HFFc6 (cell line): Measurements from ENCODE around the gene MYO15B. TPM values are rescaled to one million over a fixed set of nuclear protein-coding genes. Genes with fewer than 3 reads are reported as not detected.

Experiments
- DNase-seq: peaks from one replicate; pipeline ENCODE4 v3.0.0-alpha.2; 2018
- H3K27ac Mint-ChIP-seq: 2 replicates; pipeline ENCODE4 v1.8.0; 2020; ENCODE audit warnings: mild to moderate bottlenecking, mixed read lengths
- H3K27me3 Mint-ChIP-seq: 2 replicates; pipeline ENCODE4 v1.8.0; 2021; ENCODE audit warnings: mild to moderate bottlenecking, moderate library complexity, mixed read lengths; ENCODE audit not compliant: insufficient read depth
- H3K36me3 Mint-ChIP-seq: 2 replicates; pipeline ENCODE4 v1.8.0; 2021; ENCODE audit warnings: low read depth, mixed read lengths
- H3K4me1 Mint-ChIP-seq: 2 replicates; pipeline ENCODE4 v1.8.0; 2020; ENCODE audit warnings: low read depth, mixed read lengths
- H3K4me3 Mint-ChIP-seq: 2 replicates; pipeline ENCODE4 v1.8.0; 2020; ENCODE audit warnings: mild to moderate bottlenecking, moderate library complexity, mixed read lengths
- H3K9me3 Mint-ChIP-seq: 2 replicates; pipeline ENCODE4 v1.8.0; 2020; ENCODE audit warnings: mild to moderate bottlenecking, mixed read lengths
- total RNA-seq, 6 experiments: library from RNA; stranded (reverse); fragmentation: NEBNext Ultra II Directional; extraction: Animal tissue kit (Norgen Biotek cat#: 25700); gene quantifications; 2 replicates in 1 of 6; 3 replicates in 5 of 6; pipeline ENCODE4 v1.2.3, GENCODE V29; 2021
- TF ChIP-seq, protein P1 (sequence below): fragments of 200-600 bp; sonication (generic); IDR thresholded peaks from 2 replicates; pipeline ENCODE4 v1.5.0; 2021; ENCODE audit warnings: antibody characterized with exemption, mild to moderate bottlenecking

The MYO15B gene
- total RNA-seq, 6 experiments from 2014 or later: 0.25 to 0.74 (median 0.41) TPM; not detected in 2

DNA sequence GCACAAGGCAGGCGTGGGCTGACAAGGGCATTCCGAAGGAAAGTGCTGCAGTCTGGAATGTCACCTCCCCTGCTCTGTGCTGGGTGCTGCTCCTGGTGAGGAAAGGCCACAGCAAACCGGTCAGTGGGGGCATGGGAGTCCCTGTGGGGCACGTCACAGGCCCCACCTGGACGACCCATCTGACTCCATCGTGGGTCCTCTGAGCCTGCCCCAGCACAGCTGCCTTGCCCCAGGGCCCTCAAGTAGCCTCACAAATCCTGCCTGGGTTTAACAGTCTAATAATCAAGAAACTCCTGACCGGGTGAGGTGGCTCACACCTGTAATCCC lies 2.8 kb upstream of the MYO15B start:
- H3K4me1 Mint-ChIP-seq: no peaks in the 10 kb centered on the region
- no peak overlapping the region for H3K27ac Mint-ChIP-seq
- H3K27me3 Mint-ChIP-seq: peaks cover 35% of the 10 kb centered on the region
- H3K9me3 Mint-ChIP-seq: peaks cover 12% of the 10 kb centered on the region
- peaks cover 6% of the 10 kb centered on the region; the same call in 1 of the 2 replicates for H3K36me3 Mint-ChIP-seq
- no peak overlapping the region for H3K4me3 Mint-ChIP-seq
- TF ChIP-seq, protein P1, sequence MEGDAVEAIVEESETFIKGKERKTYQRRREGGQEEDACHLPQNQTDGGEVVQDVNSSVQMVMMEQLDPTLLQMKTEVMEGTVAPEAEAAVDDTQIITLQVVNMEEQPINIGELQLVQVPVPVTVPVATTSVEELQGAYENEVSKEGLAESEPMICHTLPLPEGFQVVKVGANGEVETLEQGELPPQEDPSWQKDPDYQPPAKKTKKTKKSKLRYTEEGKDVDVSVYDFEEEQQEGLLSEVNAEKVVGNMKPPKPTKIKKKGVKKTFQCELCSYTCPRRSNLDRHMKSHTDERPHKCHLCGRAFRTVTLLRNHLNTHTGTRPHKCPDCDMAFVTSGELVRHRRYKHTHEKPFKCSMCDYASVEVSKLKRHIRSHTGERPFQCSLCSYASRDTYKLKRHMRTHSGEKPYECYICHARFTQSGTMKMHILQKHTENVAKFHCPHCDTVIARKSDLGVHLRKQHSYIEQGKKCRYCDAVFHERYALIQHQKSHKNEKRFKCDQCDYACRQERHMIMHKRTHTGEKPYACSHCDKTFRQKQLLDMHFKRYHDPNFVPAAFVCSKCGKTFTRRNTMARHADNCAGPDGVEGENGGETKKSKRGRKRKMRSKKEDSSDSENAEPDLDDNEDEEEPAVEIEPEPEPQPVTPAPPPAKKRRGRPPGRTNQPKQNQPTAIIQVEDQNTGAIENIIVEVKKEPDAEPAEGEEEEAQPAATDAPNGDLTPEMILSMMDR: no peak
- DNase-seq: no peak

DNA sequence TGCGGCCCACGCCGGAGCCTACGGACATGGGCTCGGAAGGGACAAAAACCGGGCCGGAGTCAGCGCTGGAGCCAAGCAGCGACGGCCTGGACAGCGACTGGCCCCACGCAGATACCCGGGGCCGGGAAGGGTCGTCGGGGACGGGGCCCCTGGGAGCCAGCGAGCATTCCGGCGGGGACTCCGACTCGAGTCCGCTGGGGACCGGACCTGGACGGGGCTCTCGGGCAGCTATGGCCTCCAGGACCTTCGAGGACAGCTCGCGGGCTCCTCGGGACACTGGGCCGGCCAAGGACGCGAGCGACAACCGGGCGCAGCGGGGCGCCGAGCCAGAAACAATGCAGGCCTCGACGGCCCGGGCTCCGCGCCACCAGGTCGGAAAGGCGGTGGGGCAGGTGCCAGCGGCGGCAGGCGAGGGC lies 1.0 kb downstream of the MYO15B start:
- TF ChIP-seq, protein P1: no peak
- H3K36me3 Mint-ChIP-seq: no peaks in the 10 kb centered on the region
- no peak overlapping the region for H3K4me3 Mint-ChIP-seq
- H3K4me1 Mint-ChIP-seq: no peaks in the 10 kb centered on the region
- H3K27ac Mint-ChIP-seq: no peak overlapping the region
- no peaks in the 10 kb centered on the region for H3K9me3 Mint-ChIP-seq
- peaks cover 39% of the 10 kb centered on the region for H3K27me3 Mint-ChIP-seq
- DNase-seq: no peak

DNA sequence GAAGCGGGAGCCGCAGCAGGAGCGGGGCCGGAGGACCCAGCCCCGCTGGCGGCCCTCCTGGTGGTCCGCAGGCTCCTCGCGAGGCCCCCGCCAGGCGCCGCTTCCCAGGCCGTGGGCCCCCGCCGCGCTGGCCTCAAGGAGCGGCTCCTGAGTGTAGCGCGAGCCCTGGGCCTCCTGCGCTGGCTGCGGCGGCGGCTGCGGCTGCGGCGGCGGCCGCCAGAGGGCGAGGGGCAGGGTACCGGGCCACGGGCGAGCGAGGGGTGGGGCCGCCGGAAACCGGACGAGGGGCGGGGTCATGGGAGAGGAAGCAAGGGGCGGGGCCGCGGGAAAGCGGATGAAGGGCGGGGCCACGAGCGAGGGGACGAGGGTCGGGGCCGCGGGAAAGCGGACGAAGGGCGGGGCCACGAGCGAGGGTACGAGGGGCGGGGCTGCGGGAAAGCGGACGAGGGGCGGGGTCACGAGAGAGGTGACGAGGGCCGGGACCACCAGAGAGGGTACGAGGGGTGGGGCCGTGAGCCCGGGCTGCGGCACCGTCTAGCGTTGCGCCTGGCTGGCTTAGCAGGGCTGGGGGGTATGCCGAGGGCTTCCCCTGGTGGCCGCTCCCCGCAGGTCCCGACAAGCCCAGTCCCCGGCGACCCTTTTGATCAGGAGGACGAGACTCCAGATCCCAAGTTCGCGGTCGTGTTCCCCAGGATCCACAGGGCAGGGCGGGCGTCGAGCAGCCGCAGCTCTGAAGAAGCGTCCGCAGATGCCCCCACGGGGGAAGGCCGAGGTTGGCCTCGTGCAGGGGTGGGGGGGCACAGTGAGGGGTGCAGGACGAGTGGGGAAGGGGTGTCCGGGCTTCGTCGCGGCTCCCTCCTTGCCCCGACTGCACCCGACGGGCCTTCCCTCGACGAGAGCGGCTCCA lies 1.7 kb downstream of the MYO15B start:
- Mint-ChIP-seq H3K4me1 (no peaks in the 10 kb centered on the region), H3K27me3 (peaks cover 35% of the 10 kb centered on the region), H3K4me3 (peak overlapping the region; percentile 59; the same call in 1 of the 2 replicates), H3K9me3 (no peaks in the 10 kb centered on the region), H3K36me3 (no peaks in the 10 kb centered on the region), H3K27ac (no peak overlapping the region)
- DNase-seq: peak; percentile 66
- TF ChIP-seq, protein P1: peak; percentile 83

DNA sequence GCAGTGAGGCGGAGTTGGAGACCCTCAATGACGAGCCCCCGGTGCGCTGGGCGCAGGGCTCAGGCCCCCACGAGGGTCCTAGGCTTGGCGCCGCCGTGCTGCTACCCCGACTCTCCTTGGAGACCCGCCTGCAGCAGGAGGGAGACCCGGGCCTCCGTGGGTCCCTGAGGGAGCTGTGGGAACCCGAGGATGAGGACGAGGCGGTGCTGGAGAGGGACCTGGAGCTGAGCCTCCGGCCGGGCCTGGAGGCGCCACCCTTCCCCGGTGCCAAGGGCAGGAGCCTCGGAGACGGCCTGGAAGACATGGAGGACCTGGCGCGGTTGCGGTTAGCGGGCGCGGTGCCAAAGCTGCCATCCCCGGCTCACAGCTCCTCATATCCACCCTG lies 2.3 kb downstream of the MYO15B start:
- TF ChIP-seq, protein P1: no peak
- H3K27ac Mint-ChIP-seq: no peak overlapping the region
- H3K36me3 Mint-ChIP-seq: no peaks in the 10 kb centered on the region
- no peaks in the 10 kb centered on the region for H3K4me1 Mint-ChIP-seq
- no peaks in the 10 kb centered on the region for H3K9me3 Mint-ChIP-seq
- H3K4me3 Mint-ChIP-seq: no peak overlapping the region
- no peak for DNase-seq
- H3K27me3 Mint-ChIP-seq: peaks cover 30% of the 10 kb centered on the region

DNA sequence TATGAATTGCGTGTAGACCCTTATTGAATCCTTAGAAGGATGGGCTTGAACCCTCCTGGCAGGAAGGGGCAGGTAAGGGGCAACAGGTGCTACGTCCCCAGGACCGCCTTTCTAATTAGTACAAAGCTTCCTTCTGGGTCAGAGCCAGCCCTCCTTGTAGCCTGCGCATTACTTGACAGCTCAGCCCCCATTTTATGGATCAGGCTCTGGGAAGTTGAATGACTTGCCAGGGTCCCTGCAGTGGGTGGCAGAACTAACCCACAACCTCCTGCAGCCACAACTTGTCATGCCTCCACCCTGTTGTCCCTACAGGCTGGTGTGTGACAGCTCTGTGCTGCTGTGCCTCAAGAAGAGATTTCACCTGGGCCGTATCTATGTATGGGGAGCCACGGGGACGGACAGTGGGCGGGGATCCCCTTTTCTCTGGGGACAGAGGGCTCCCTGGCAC lies 2.7 kb downstream of the MYO15B start:
- Mint-ChIP-seq H3K36me3 (no peaks in the 10 kb centered on the region), H3K4me3 (no peak overlapping the region), H3K9me3 (no peaks in the 10 kb centered on the region), H3K27ac (no peak overlapping the region), H3K27me3 (peaks cover 30% of the 10 kb centered on the region), H3K4me1 (no peaks in the 10 kb centered on the region)
- TF ChIP-seq, protein P1: no peak
- no peak for DNase-seq
